Epidermal melanocyte (primary cell): Measurements from ENCODE around the gene RBP3.

Source experiments
- DNase-seq: peaks from one replicate; pipeline ENCODE4 v3.0.0; 2011; ENCODE audit warnings: low spot score; ENCODE audit not compliant: insufficient read length

RBP3 gene

DNA sequence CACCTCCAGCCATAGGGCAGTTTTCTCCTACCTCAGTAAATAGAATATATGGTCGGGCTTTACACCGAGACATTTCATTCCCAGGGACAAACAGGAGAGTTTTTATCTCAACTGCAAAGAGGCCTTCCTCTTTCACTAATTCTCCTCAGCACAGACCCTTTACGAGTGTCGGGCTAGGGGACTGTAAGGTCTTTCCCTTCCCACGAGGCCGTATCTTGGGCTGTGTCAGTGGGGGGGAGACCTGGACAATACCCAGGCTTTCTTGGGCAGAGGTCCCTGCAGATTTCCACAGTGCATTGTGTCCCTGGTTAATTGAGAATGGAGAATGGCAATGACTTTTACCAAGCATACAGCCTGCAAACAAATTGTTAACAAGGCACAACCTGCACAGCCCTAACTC lies 49.1 kb downstream of the RBP3 start:
- no peak for DNase-seq

DNA sequence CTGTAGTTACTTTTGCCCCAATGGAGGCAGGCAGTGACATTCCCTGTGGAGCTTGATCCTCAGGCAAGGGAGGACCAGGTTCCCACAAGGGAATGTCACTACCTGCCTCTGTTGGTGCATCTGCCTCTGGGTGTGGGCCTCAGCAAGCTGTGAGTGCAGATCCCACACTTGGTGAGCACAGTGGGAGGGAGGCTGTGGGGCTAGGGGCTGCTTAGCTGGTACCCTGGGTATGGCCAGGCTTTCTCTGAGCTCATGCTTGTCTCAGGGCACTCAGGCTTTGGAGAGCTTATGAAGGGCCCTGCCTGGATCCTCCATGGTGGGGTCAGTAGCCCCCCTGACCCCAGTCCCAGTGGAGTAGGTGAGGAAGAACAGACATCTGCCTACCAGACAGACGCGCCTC lies 52.1 kb downstream of the RBP3 start:
- no peak for DNase-seq

DNA sequence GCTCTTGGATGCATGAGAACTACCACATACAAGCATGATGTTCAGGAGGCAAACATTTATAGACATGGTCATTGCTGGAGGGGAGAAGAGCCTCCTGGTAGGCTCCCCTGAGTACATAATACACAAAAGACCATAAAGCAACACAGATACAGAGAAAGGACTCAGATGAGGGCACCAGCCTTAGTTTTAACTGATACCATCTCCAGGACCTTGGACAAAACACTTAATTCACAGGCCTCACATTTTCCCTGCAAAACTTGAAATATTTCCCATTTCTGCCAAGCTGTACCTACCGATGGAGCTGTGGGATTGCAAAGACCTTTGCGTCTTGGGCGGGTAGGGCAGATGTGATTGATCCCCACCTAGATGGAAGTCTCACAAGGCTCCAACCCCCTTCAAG lies 52.6 kb downstream of the RBP3 start:
- no peak for DNase-seq

DNA sequence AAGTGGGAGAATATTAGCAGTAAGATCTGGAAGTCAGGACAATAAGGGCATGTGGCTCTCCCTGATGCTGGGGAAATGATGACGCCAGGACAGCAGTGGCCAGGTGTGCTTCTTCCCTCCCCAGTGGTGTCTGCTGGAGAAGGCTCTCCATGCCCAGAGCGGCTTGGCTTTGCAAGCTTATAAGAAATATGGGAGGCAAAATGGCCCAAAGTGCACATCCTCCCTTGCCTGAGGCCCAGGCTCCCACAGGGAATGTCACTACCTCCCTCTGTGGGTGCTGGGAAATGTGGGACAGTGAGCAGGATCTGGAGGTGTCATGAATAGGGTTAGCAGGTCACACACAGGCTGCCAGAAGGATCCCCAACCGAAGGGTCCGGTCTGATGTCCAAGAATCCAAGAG lies 53.0 kb downstream of the RBP3 start:
- DNase-seq = no peak

DNA sequence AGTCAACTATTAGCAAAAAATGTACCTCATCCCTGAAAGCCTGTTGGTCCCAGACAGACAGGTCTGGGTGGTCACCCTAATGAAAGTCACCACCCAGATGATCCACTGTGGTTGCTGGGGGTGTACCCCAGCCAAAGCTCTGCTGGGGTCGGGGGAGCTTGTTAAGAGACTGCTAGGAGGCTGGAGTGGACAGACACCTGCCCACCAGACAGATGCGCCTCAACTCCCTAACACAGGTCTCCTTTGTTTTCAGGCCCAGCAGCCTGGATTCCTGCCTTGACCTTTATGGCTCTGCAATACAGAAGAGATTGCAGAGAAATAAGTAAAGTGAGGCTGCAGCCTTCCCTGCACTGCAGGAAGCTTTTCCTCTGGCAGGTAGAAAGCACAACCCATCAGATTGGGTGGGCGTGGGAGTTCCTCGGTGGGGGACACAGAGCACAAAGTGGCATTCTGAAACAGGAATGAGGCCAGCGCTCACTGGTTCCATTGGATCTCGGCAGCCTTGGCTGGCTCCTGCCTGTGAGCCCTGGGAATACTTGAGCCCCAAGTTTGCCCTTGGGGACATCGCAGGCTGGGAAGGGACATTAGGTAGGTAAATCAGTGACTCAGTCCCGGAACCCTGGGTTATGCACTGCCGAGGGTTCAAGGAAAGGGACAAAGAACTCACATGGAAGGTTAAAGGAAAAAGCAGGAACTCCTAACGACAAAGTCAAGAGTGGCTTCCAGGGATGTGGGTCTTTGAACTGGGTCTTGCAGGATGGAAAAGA lies 53.9 kb downstream of the RBP3 start:
- no peak for DNase-seq

DNA sequence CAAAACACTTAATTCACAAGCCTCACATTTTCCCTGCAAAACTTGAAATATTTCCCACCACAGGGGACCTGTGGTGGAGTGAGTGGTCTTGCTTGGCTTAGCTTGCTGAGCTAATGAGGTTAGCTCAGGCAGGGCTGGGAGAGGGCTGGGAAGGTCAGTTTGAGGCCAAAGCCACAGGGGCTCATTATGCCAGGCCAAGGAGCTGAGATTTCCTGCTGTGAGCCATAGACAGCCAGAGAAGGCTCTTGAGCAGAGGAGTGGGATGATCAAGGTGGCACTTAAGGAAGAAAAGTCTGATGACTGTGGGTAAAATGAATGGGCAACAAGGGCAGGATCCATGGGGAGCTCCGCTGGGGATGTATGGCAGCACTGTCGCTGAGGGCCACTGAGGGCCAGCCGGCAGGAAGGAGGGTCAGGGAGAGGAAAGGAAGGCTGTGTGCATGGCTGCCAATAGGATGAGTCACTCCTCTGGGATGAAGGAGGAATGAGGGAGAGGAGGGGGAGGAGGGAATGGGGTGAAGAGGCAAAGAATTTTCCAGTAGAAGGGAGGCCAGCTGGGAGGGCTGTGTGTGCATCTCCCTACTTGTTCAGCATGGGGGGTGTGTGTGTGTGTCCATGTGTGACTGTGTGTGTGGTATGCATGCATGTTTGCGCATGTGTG lies 54.6 kb downstream of the RBP3 start:
- no peak for DNase-seq

DNA sequence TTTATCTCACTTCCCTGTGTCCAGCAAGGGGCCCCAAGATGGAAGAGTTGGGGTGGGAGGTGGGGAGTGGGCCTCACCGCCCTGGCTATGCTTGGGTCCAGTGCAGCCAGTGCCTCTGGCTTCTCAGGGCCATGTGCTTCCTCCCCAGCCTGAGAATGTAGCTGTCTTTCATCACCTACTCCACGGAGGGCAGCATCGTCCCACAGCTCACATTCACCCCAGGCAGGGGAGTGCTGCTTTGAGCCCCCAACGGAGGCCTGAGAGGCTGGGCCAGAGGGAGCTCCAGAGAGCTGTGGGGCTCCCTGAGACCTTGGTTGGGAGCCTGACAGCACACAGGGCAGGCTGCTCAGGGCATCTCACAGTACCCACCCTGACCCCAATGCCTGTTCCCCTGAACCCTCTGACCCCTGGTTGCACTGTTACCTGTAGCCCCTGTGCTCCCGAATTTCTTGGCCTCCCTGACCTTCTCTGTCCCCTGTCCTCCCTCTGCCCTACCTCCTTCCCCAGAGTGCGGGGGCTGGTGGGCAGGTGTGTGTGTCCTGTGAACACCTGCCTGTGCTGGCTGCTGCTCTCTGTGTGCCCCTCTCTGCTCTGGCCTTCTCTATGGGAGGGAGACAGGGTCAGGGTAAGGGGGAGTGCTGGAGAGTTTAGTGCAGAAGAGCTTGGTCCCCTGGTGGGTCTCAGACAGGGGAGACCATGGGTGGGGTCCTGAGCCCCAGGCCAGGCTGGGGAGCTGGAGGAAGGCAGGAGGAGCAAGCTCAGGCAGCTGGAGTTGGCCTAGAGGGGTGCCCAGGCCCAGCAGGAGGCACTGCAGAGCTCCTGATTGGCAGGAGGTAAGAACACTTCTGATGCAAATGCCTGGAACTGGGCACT lies 55.5 kb downstream of the RBP3 start:
- DNase-seq = no peak

DNA sequence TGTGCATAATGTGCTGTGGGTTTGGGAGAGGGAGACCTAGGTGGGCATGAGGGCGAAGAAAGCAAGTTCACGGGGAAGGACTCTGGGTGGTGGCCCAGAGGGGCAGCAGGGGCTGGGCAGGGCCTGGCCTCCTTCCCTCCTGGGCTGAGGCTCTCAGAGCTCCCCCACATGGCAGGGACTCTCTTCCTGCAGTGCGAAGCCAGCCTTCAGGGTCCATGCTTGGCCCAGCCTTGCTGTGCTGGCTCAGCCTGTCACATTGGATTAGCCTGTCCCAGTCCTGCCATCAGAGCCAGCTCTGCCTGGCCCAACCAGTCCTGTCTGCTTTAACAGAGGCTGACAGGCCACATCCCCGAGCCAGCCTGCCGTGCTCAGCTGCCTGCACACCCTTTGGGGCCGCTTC lies 56.3 kb downstream of the RBP3 start:
- no peak for DNase-seq

DNA sequence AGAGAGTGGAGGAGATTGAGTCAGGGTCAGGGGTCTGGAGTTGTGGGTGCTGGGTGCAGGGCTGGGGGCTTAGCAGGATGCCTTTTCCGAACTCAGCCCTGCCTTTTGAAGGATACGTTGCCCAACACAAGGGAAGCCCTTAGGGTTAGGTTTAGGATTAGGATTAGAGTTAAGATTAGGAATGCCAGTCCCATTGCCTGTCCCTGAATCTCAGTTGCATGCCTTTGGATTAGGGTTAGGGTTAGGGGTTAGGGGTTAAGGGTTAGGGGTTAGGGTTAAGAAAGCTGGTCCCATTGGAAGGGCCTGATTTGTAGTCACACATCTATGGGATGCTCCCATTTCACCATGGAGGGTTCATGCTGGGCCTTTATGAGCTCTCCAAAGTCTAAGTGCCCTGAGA lies 56.8 kb downstream of the RBP3 start:
- DNase-seq = no peak

DNA sequence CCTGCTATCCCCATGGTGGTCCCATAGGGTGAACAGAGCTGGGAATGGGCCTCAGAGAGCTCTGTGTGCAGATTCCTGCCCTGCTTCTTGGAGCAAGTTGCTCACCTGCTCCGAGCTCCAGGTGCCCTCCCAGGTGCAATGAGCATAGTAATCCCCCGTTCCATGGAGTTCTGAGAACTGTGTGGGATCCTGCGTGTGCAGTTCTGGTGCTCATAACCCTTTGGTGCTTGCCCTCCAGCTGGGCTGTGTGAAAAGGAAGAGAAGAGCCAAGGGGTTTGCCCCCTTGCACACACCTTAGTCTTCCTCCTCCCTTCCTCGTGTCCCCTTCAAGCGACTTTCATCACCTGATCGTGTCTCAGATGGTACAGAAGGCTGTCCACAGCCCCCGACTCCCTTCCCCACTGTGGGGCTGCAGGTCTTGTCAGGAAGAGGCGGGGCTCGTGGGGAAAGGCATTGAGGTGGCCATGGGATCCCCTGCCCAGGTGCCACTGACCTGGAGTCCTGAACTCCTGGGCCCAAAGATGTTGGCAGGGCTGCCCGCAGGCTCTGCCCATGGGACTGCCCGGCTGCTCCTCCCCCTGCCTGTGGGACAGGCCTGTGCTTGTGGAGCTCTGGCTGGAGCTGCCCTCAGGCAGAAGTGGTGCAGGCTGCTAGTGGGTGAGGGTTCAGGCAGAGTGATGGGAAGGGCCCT lies 57.8 kb downstream of the RBP3 start:
- DNase-seq = no peak

DNA sequence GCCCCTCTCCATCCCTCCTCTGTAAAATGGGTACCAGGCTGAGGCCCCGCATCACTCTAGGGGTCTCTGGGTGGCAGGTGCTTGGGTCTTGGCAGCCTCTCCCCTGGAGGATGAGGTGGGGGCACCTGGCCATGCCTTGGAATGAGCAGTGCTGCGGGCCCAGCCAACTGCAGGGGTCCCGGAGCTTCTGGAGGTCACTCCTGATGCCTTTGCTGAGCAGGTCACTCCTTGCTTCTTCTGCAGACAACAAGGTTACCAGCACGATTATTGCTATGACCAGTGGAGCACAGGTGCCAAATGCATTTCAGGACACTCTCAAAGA lies 58.3 kb downstream of the RBP3 start:
- no peak for DNase-seq

DNA sequence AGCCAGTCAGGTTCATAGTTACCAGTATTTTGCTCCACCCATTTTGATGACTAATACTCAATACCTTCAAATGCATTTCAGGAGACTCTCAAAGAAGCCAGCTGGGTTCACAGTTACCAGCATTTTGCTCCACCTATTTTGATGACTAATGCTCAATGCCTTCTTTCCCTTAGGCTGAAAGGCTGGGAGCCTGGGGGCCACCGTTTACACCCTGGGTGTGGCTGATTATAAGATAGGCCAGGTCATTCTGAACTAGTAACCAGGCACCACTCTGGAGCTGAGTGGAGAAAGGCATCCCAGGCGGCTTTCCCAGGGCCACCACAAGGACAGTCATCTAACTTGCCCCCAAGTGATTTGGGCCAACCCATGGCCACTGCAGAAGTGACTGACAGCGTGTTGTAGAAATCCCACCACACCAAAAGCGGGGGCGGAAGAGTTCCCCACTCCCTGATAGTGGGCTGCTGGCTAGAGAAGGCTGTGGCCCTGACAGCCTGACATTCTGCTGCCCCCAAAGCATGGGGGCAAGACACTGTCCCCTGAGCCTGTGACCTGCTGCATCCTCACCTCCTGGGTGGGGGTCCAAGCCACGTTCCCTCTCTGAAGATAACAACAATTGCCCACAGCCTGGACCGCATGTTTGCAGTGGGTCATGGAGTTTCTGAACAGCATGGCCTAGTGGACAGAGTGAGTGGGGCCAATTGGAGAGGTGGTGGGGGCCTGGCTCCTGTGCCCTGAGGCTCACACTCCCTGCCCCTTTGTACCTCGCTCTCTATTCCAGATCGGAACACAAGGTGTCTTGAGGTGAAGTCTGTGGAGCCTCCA lies 58.9 kb downstream of the RBP3 start:
- no peak for DNase-seq
